A673 (cell line): Measurements from ENCODE around the gene PPP1R16B. TPM values are rescaled to one million over a fixed set of nuclear protein-coding genes. Genes with fewer than 3 reads are reported as not detected.

ENCODE experiments used
- BruUV-seq: library from RNA; stranded (reverse); fragments of 400-500 nt; replicated peaks from 2 replicates; lab custom pipeline; 2021; lab: Mats Ljungman, UMichigan
- CTCF ChIA-PET: fragments of 300-600 bp; sonication (Branson Sonifier 250); formaldehyde crosslinking; loops from one replicate; lab custom pipeline; 2022; ENCODE audit warnings: antibody characterized with exemption; lab: Charles Lee
- POLR2A ChIA-PET: fragments of 300-600 bp; sonication (Branson Sonifier 250); formaldehyde crosslinking; loops from one replicate; lab custom pipeline; 2022; ENCODE audit warnings: antibody characterized with exemption; ENCODE audit not compliant: low non-redundant PET; lab: Charles Lee
- DNase-seq: peaks from one replicate; pipeline ENCODE4 v3.0.0-alpha.2; 2015; ENCODE audit warnings: low spot score
- H3K27ac ChIP-seq: fragments of 200-600 bp; sonication (generic); 2 replicates; pipeline ENCODE4 v1.5.1; 2016; ENCODE audit warnings: mixed run types, low read depth, mild to moderate bottlenecking, mixed read lengths, antibody characterized with exemption, low read length; ENCODE audit not compliant: poor library complexity, severe bottlenecking
- H3K27me3 ChIP-seq: fragments of 200-600 bp; sonication (generic); replicated peaks from 2 replicates; pipeline ENCODE4 v1.6.1; 2017; ENCODE audit warnings: mixed run types, low read depth, mild to moderate bottlenecking, mixed read lengths, antibody characterized with exemption, low read length; ENCODE audit not compliant: insufficient read depth, poor library complexity
- H3K36me3 ChIP-seq: fragments of 200-600 bp; sonication (generic); 2 replicates; pipeline ENCODE4 v1.6.1; 2016; ENCODE audit warnings: mixed run types, mild to moderate bottlenecking, mixed read lengths, antibody characterized with exemption, low read length; ENCODE audit not compliant: insufficient read depth, poor library complexity, severe bottlenecking
- H3K4me1 ChIP-seq: fragments of 200-600 bp; sonication (generic); 2 replicates; pipeline ENCODE4 v1.6.1; 2017; ENCODE audit warnings: mixed run types, mild to moderate bottlenecking, mixed read lengths, antibody characterized with exemption, low read length; ENCODE audit not compliant: insufficient read depth, poor library complexity, severe bottlenecking
- H3K4me3 ChIP-seq: fragments of 200-600 bp; sonication (generic); 2 replicates; pipeline ENCODE4 v1.5.1; 2016; ENCODE audit warnings: low read depth, mixed run types, mild to moderate bottlenecking, mixed read lengths, low read length; ENCODE audit not compliant: poor library complexity, severe bottlenecking
- H3K9me3 ChIP-seq: fragments of 200-600 bp; sonication (generic); 2 replicates; pipeline ENCODE4 v1.6.1; 2016; ENCODE audit warnings: mixed run types, low read depth, mild to moderate bottlenecking, mixed read lengths, antibody characterized with exemption, low read length; ENCODE audit not compliant: poor library complexity, severe bottlenecking
- EZH2 ChIP-seq: fragments of 200-600 bp; sonication (generic); IDR thresholded peaks from 2 replicates; pipeline ENCODE4 v1.6.1; 2017; ENCODE audit warnings: borderline replicate concordance, low read depth, mild to moderate bottlenecking, mixed read lengths, antibody characterized with exemption, low read length; ENCODE audit not compliant: poor library complexity, severe bottlenecking
- intact Hi-C: fragments of 100-400 bp; cut with micrococcal nuclease; formaldehyde crosslinking; loops from one replicate; pipeline ENCODE4 v1.10.0; 2022; ENCODE audit not compliant: unreplicated experiment
- total RNA-seq: library from RNA; stranded (reverse); gene quantifications from 2 replicates; pipeline ENCODE4 v1.2.3, GENCODE V29; 2021
- TF ChIP-seq, protein P1 (sequence below): fragments of 300-800, 200-600 bp; sonication (generic); conservative IDR thresholded peaks from 2 replicates; pipeline ENCODE4 v1.5.1; 2017; ENCODE audit warnings: low read depth, mild to moderate bottlenecking, antibody characterized with exemption, low read length, moderate library complexity, mixed read lengths

PPP1R16B gene
- total RNA-seq, 1 experiment from 2014 or later: 0.17 TPM

DNA sequence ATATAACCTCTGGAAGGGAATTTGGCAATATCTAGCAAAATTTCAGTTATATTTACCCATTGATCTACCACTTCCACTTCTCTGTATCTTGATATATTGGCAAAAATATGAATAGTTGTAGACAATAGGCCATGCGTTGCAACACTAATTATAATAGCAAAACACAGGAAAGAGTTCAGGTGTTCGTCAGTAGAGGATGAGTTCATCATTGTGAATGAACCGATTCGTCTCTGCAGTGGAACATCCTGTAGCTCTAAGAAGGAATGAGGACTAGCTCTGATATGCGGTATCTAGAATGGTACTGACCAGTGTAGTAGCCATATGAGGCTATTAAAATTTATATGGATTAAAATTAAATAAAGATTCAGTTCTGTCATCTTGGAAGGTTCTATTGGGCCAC is 129.0 kb downstream of the PPP1R16B start:
- H3K9me3 ChIP-seq: no peaks in the 10 kb centered on the region
- no peak for DNase-seq
- intact Hi-C loops: no loop called here
- no peak overlapping the region for H3K4me3 ChIP-seq
- peaks cover 2% of the 10 kb centered on the region for H3K4me1 ChIP-seq
- ChIA-PET POLR2A (interaction anchor here (0.6 to 0.8 kb wide), 2 partner anchors 68 to 1186 kb away, joined by 6 read pairs; no protein-coding TSS in a partner anchor), CTCF (no interaction called here)
- H3K27me3 ChIP-seq: no peaks in the 10 kb centered on the region
- BruUV-seq: no TSS peak
- H3K27ac ChIP-seq: no peak overlapping the region
- TF ChIP-seq, protein P1, sequence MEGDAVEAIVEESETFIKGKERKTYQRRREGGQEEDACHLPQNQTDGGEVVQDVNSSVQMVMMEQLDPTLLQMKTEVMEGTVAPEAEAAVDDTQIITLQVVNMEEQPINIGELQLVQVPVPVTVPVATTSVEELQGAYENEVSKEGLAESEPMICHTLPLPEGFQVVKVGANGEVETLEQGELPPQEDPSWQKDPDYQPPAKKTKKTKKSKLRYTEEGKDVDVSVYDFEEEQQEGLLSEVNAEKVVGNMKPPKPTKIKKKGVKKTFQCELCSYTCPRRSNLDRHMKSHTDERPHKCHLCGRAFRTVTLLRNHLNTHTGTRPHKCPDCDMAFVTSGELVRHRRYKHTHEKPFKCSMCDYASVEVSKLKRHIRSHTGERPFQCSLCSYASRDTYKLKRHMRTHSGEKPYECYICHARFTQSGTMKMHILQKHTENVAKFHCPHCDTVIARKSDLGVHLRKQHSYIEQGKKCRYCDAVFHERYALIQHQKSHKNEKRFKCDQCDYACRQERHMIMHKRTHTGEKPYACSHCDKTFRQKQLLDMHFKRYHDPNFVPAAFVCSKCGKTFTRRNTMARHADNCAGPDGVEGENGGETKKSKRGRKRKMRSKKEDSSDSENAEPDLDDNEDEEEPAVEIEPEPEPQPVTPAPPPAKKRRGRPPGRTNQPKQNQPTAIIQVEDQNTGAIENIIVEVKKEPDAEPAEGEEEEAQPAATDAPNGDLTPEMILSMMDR: no peak
- no peak for TF ChIP-seq EZH2
- peaks cover 51% of the 10 kb centered on the region for H3K36me3 ChIP-seq

DNA sequence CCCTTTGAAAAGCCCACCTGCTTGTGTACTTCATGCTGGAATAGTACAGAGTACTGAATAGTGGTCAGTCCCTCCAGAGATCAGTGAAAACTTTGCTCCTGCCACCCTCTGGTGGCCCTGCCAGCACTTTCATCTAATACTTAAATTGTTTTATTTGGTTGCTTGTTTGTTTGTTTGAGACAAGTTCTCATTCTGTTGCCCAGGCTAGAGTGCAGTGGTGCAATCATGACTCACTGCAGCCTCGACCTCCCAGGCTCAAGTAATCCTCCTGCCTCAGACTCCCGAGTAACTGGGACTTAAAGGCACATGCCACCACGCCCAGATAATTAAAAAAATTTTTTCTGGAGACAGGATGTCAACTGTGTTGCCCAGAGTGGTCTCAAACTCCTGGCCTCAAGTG is 129.8 kb downstream of the PPP1R16B start:
- intact Hi-C loops: no loop called here
- CTCF ChIA-PET: no interaction called here

DNA sequence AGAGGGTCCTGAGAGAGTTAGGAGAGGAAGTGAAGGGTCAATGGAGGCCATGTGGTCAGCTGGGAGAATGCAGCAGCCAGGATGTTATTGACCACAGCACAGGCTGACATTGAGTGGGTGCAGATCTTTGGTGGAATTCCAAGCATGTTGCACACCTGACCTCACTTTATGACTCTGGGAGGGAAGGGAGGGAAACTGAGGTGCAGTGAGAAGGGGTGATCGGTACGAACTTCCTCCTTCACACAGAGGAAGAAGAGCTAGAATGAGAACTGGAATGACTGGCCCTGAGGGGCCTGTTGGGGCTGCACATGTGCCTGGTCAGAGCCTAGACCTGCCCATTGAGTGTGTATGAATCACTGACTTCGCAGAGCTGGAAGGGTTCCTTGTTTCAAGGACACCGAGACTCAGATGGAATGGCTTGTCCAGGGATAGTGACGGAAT is 130.5 kb downstream of the PPP1R16B start:
- Histone ChIP-seq H3K27ac (no peak overlapping the region), H3K36me3 (peaks cover 48% of the 10 kb centered on the region), H3K9me3 (no peaks in the 10 kb centered on the region), H3K4me3 (no peak overlapping the region), H3K4me1 (peaks cover 5% of the 10 kb centered on the region), H3K27me3 (no peaks in the 10 kb centered on the region)
- ChIA-PET POLR2A (no interaction called here), CTCF (no interaction called here)
- TF ChIP-seq, protein P1: no peak
- TF ChIP-seq EZH2: no peak
- BruUV-seq: no TSS peak
- intact Hi-C loops: no loop called here
- no peak for DNase-seq

More for the DNA sequence above, 129.8 kb downstream of the PPP1R16B start:
- no peak overlapping the region for H3K27ac ChIP-seq
- DNase-seq: no peak
- TF ChIP-seq, protein P1: no peak
- TF ChIP-seq EZH2: no peak
- no TSS peak for BruUV-seq
- H3K4me3 ChIP-seq: no peak overlapping the region
- H3K36me3 ChIP-seq: peaks cover 50% of the 10 kb centered on the region
- no peaks in the 10 kb centered on the region for H3K27me3 ChIP-seq
- H3K4me1 ChIP-seq: peaks cover 5% of the 10 kb centered on the region
- H3K9me3 ChIP-seq: no peaks in the 10 kb centered on the region
- POLR2A ChIA-PET: no interaction called here
